A549 (cell line): ENCODE results near the gene ADARB2. TPM values are rescaled to one million over a fixed set of nuclear protein-coding genes. Genes with fewer than 3 reads are reported as not detected.

Experiments
- ATAC-seq, 2 experiments: fragments of 200-7000 bp in 1 of 2; fragments of >200 bp in 1 of 2; cut with Nextera tagmentation in 1 of 2; cut with Tn5 transposase in 1 of 2; 3 replicates each; pipeline versions ENCODE4 v1.8.0 to v1.9.1; 2018 to 2020; ENCODE audit warnings: mild to moderate bottlenecking in 1 of 2, moderate library complexity in 1 of 2
- CTCF ChIA-PET: fragments of 300-600 bp; sonication (Branson Sonifier 250); formaldehyde crosslinking; extraction: SDS; loops from one replicate; lab custom pipeline; 2021; ENCODE audit warnings: antibody characterized with exemption, inconsistent platforms; lab: Yijun Ruan, JAX
- POLR2A ChIA-PET: fragments of 350-600 bp; formaldehyde crosslinking; extraction: SDS; loops from one replicate; lab custom pipeline; 2021; ENCODE audit warnings: antibody characterized with exemption, inconsistent platforms; lab: Yijun Ruan, JAX
- DNase-seq, 2 experiments: peaks; one replicate each; pipeline versions ENCODE4 v3.0.0 to v3.0.0-alpha.2; 2011 to 2016; ENCODE audit warnings: low read depth in 1 of 2, low spot score in 1 of 2
- FAIRE-seq: peaks from 2 replicates; lab custom pipeline; 2011; peaks lifted over from hg19 to GRCh38; lab: Jason Lieb, UNC
- H3K27ac ChIP-seq, 2 experiments: fragments of >200 bp; sonication (Bioruptor Twin); formaldehyde crosslinking; 3 replicates each; pipeline ENCODE4 v1.5.1; 2016 to 2017
- H3K4me1 ChIP-seq: fragments of >200 bp; sonication (Bioruptor Twin); formaldehyde crosslinking; 3 replicates; pipeline ENCODE4 v1.6.1; 2016
- H3K4me2 ChIP-seq: fragments of >200 bp; sonication (Bioruptor Twin); formaldehyde crosslinking; 3 replicates; pipeline ENCODE4 v1.6.1; 2016
- H3K4me3 ChIP-seq: fragments of >200 bp; sonication (Bioruptor Twin); formaldehyde crosslinking; 3 replicates; pipeline ENCODE4 v1.5.1; 2016
- H3K9me3 ChIP-seq: fragments of >200 bp; sonication (Bioruptor Twin); formaldehyde crosslinking; 3 replicates; pipeline ENCODE4 v1.6.1; 2016
- BHLHE40 ChIP-seq: IDR thresholded peaks from 2 replicates; pipeline ENCODE4 v1.6.1; 2012; ENCODE audit warnings: low read depth, low read length, inconsistent platforms
- CBX2 ChIP-seq: fragments of 200-600 bp; sonication (generic); IDR thresholded peaks from 2 replicates; pipeline ENCODE4 v1.6.1; 2016; ENCODE audit warnings: low read depth, mild to moderate bottlenecking, borderline replicate concordance
- CEBPB ChIP-seq, 2 experiments: fragments of >200 bp in 1 of 2; sonication (Bioruptor Twin) in 1 of 2; formaldehyde crosslinking in 1 of 2; IDR thresholded peaks; 2 replicates each; pipeline ENCODE4 v1.6.1; 2012 to 2016
- CHD2 ChIP-seq: fragments of 150-350 bp; IDR thresholded peaks from 2 replicates; pipeline ENCODE4 v1.6.1; 2014; ENCODE audit warnings: low read length; ENCODE audit not compliant: partially characterized antibody
- EHMT2 ChIP-seq: fragments of 200-600 bp; sonication (generic); IDR thresholded peaks from 2 replicates; pipeline ENCODE4 v1.6.1; 2016; ENCODE audit warnings: antibody characterized with exemption, low read depth, mild to moderate bottlenecking, moderate library complexity
- FOSL2 ChIP-seq, 2 experiments: fragments of 450-650 bp in 1 of 2; fragments of >200 bp in 1 of 2; sonication (Bioruptor Twin) in 1 of 2; formaldehyde crosslinking; IDR thresholded peaks; 2 replicates each; pipeline versions ENCODE4 v1.5.0 to v1.6.1; 2016 to 2020; ENCODE audit warnings: mild to moderate bottlenecking in 1 of 2, moderate library complexity in 1 of 2
- FOXS1 ChIP-seq: fragments of 250-450 bp; sonication (Bioruptor Pico); IDR thresholded peaks from 2 replicates; pipeline ENCODE4 v1.5.0; 2020; ENCODE audit warnings: mild to moderate bottlenecking, moderate library complexity
- GATA3 ChIP-seq: IDR thresholded peaks from 2 replicates; pipeline ENCODE4 v1.6.1; 2012; ENCODE audit warnings: borderline replicate concordance
- HEYL ChIP-seq: fragments of 250-450 bp; sonication (Bioruptor Pico); IDR thresholded peaks from 2 replicates; pipeline ENCODE4 v1.8.0; 2021; ENCODE audit warnings: mild to moderate bottlenecking, moderate library complexity
- HOXA7 ChIP-seq: fragments of 250-450 bp; sonication (Bioruptor Pico); IDR thresholded peaks from 2 replicates; pipeline ENCODE4 v1.5.0; 2020; ENCODE audit warnings: mild to moderate bottlenecking, moderate library complexity
- JUN ChIP-seq, 2 experiments: fragments of >200 bp; sonication (Bioruptor Twin); formaldehyde crosslinking; IDR thresholded peaks; 2 replicates in 1 of 2; 3 replicates in 1 of 2; pipeline ENCODE4 v1.6.1; 2016 to 2017
- JUNB ChIP-seq: fragments of >200 bp; sonication (Bioruptor Twin); formaldehyde crosslinking; IDR thresholded peaks from 2 replicates; pipeline ENCODE4 v1.6.1; 2016
- MAZ ChIP-seq: fragments of 150-350 bp; IDR thresholded peaks from 2 replicates; pipeline ENCODE4 v1.6.1; 2014; ENCODE audit warnings: antibody characterized with exemption, low read depth, low read length, borderline replicate concordance
- NFE2L2 ChIP-seq: fragments of 150-350 bp; conservative IDR thresholded peaks from 2 replicates; pipeline ENCODE4 v1.6.1; 2014; ENCODE audit warnings: low read length
- NPAS2 ChIP-seq: fragments of 250-450 bp; sonication (Bioruptor Pico); IDR thresholded peaks from 2 replicates; pipeline ENCODE4 v1.8.0; 2022; ENCODE audit warnings: mild to moderate bottlenecking, moderate library complexity, borderline replicate concordance
- NR3C1 ChIP-seq: fragments of >200 bp; sonication (Bioruptor Twin); formaldehyde crosslinking; IDR thresholded peaks from 3 replicates; pipeline ENCODE4 v1.6.1; 2017
- RFX5 ChIP-seq: fragments of 450-650 bp; IDR thresholded peaks from 2 replicates; pipeline ENCODE4 v1.7.1; 2014; ENCODE audit warnings: antibody characterized with exemption, mild to moderate bottlenecking, moderate library complexity
- RNF2 ChIP-seq: fragments of 200-600 bp; sonication (generic); IDR thresholded peaks from 2 replicates; pipeline ENCODE4 v1.6.1; 2016; ENCODE audit warnings: low read depth, mild to moderate bottlenecking, antibody characterized with exemption, moderate library complexity, borderline replicate concordance
- SMC3 ChIP-seq: fragments of >200 bp; sonication (Bioruptor Twin); formaldehyde crosslinking; IDR thresholded peaks from 3 replicates; pipeline ENCODE4 v1.6.1; 2018; ENCODE audit warnings: inconsistent platforms
- SREBF2 ChIP-seq: fragments of 450-650 bp; IDR thresholded peaks from 2 replicates; pipeline ENCODE4 v1.6.1; 2014; ENCODE audit warnings: mild to moderate bottlenecking, moderate library complexity
- ZC3H11A ChIP-seq: fragments of 450-650 bp; IDR thresholded peaks from 2 replicates; pipeline ENCODE4 v1.6.1; 2014; ENCODE audit warnings: antibody characterized with exemption, mild to moderate bottlenecking
- ZFP36 ChIP-seq: fragments of 450-650 bp; IDR thresholded peaks from 2 replicates; pipeline ENCODE4 v1.6.1; 2014; ENCODE audit warnings: borderline replicate concordance; ENCODE audit not compliant: partially characterized antibody
- ZNF302 ChIP-seq: fragments of 250-450 bp; sonication (Bioruptor Pico); IDR thresholded peaks from 2 replicates; pipeline ENCODE4 v1.9.0; 2021; ENCODE audit warnings: inconsistent platforms, mild to moderate bottlenecking, moderate library complexity
- WGBS: methylation state at CpG from one replicate; pipeline ENCODE4 v1.1.6; 2017; ENCODE audit errors: missing lambda C conversion rate; 5-methylcytosine and 5-hydroxymethylcytosine counted together
- polyA plus RNA-seq, 4 experiments: library from polyadenylated mRNA; depleted of rRNA in 3 of 4; stranded (reverse); fragments of >200 nt; fragmentation: RNase III in 1 of 4; extraction: RNeasy Plus Mini Kit Qiagen cat#74134 plus additional on column Dnase treatment in 1 of 4; gene quantifications; 2 replicates in 3 of 4; 3 replicates in 1 of 4; pipeline ENCODE4 v1.2.3, GENCODE V29; 2011 to 2017
- TF ChIP-seq, protein P1 (sequence below): fragments of >200 bp; sonication (Bioruptor Twin); formaldehyde crosslinking; IDR thresholded peaks from 3 replicates; pipeline ENCODE4 v1.5.1; 2016
- TF ChIP-seq, protein P2 (sequence below): fragments of 250-450 bp; sonication (Bioruptor Pico); IDR thresholded peaks from 2 replicates; pipeline ENCODE4 v1.5.0; 2020; ENCODE audit warnings: low read depth, mild to moderate bottlenecking, moderate library complexity
- TF ChIP-seq, protein P3 (sequence below): fragments of >200 bp; sonication (Bioruptor Twin); formaldehyde crosslinking; IDR thresholded peaks from 3 replicates; pipeline ENCODE4 v1.6.1; 2016

Gene ADARB2
- polyA plus RNA-seq, 2 of the 4 experiments (the other 2 are of a cell fraction), result not detected

DNA sequence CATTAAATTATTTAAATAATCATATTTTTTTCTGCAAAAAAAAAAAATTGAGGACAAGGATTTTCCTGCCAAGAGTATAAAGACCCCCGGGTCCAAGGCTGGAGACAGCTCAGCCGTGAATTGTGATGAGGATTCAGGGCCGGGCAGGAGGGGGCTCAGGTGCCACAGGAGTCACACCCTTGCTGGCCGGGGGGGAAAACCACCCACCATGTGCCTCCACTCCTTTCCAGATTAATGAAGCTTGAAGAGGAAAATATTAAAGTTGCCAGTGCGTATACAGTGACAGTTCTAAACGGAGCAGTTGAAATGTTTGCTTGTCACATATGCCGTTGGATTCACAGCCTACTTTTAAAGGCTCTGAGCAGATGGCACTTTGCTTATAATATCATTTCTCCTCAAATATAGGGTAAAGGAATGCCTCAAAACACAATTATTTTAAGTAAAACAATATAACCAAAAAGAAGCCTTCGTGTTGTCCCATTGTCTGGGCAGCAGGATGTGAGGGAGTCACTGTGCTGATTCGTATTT, 49.6 kb downstream of the ADARB2 start:
- Histone ChIP-seq H3K4me2 (no peak overlapping the region), H3K4me1 (no peaks in the 10 kb centered on the region), H3K9me3 (no peaks in the 10 kb centered on the region)
- TF ChIP-seq CBX2 (no peak), HOXA7 (CRISPR knock-in tag) (no peak), RFX5 (no peak), SMC3 (no peak), GATA3 (no peak), JUNB (no peak), FOXS1 (CRISPR knock-in tag) (no peak), ZNF302 (CRISPR knock-in tag) (no peak), HEYL (no peak), JUN (IDR thresholded peaks at IDR 0.05) (no peak), NFE2L2 (no peak)
- TF ChIP-seq, protein P1, sequence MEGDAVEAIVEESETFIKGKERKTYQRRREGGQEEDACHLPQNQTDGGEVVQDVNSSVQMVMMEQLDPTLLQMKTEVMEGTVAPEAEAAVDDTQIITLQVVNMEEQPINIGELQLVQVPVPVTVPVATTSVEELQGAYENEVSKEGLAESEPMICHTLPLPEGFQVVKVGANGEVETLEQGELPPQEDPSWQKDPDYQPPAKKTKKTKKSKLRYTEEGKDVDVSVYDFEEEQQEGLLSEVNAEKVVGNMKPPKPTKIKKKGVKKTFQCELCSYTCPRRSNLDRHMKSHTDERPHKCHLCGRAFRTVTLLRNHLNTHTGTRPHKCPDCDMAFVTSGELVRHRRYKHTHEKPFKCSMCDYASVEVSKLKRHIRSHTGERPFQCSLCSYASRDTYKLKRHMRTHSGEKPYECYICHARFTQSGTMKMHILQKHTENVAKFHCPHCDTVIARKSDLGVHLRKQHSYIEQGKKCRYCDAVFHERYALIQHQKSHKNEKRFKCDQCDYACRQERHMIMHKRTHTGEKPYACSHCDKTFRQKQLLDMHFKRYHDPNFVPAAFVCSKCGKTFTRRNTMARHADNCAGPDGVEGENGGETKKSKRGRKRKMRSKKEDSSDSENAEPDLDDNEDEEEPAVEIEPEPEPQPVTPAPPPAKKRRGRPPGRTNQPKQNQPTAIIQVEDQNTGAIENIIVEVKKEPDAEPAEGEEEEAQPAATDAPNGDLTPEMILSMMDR, result no peak
- TF ChIP-seq, all 56 proteins: peak for 0
- WGBS, result 26% methylated on average over 9 of the region's 9 CpGs
- CTCF ChIA-PET, result no interaction called here
- no peak for DNase-seq
- POLR2A ChIA-PET, result no interaction called here
- H3K4me3 ChIP-seq, result no peak overlapping the region
- ATAC-seq, result no peak
- no peak for FAIRE-seq
- no peak overlapping the region for H3K27ac ChIP-seq

DNA sequence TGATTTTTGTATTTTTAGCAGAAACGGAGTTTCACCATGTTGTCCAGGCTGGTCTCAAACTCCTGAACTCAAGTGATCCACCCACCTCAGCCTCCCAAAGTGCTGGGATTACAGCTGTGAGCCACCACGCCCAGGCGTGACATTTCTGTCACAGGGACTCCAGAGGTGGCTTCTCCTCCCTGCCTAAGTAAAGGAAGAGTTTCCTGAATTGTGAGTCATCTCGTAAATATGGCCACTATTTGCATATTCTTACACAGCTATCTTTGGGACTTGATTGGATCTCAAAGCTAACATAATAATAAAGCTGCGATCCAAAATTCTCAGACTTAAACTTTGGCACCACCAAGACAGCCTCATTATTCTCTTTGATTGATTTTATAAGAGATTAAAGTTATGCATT, 50.1 kb downstream of the ADARB2 start:
- TF ChIP-seq RNF2, result no peak
- no peak for TF ChIP-seq ZC3H11A
- TF ChIP-seq NR3C1, result no peak
- TF ChIP-seq, protein P2, sequence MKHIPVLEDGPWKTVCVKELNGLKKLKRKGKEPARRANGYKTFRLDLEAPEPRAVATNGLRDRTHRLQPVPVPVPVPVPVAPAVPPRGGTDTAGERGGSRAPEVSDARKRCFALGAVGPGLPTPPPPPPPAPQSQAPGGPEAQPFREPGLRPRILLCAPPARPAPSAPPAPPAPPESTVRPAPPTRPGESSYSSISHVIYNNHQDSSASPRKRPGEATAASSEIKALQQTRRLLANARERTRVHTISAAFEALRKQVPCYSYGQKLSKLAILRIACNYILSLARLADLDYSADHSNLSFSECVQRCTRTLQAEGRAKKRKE (CRISPR knock-in tag), result no peak
- no peak for TF ChIP-seq NPAS2 (CRISPR knock-in tag)
- TF ChIP-seq FOSL2 (IDR thresholded peaks at IDR 0.05), result no peak
- TF ChIP-seq FOSL2 (CRISPR knock-in tag; IDR thresholded peaks at IDR 0.05), result no peak
- no peak for TF ChIP-seq RFX5
- no peak for TF ChIP-seq CEBPB (IDR thresholded peaks at IDR 0.05)
- TF ChIP-seq SREBF2, result no peak
- no peak for TF ChIP-seq ZFP36
- TF ChIP-seq, protein P1, result no peak
- TF ChIP-seq MAZ, result no peak
- no peak for TF ChIP-seq CHD2
- TF ChIP-seq CBX2, result no peak
- TF ChIP-seq HEYL, result no peak
- TF ChIP-seq JUN (IDR thresholded peaks at IDR 0.05), result no peak
- TF ChIP-seq, protein P3, sequence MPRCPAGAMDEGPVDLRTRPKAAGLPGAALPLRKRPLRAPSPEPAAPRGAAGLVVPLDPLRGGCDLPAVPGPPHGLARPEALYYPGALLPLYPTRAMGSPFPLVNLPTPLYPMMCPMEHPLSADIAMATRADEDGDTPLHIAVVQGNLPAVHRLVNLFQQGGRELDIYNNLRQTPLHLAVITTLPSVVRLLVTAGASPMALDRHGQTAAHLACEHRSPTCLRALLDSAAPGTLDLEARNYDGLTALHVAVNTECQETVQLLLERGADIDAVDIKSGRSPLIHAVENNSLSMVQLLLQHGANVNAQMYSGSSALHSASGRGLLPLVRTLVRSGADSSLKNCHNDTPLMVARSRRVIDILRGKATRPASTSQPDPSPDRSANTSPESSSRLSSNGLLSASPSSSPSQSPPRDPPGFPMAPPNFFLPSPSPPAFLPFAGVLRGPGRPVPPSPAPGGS, result no peak
- no peak for TF ChIP-seq BHLHE40
- TF ChIP-seq EHMT2, result no peak
- TF ChIP-seq, all 56 proteins: peak for 0
- no peak overlapping the region for H3K27ac ChIP-seq
- POLR2A ChIA-PET, result no interaction called here
- ATAC-seq, result no peak
- no peak for DNase-seq
- no peaks in the 10 kb centered on the region for H3K9me3 ChIP-seq
- no peak overlapping the region for H3K4me2 ChIP-seq
- H3K4me1 ChIP-seq, result no peaks in the 10 kb centered on the region
- FAIRE-seq, result no peak
- 2% methylated on average over 5 of the region's 5 CpGs for WGBS
- CTCF ChIA-PET, result no interaction called here
- no peak overlapping the region for H3K4me3 ChIP-seq
